ENCODE results near the gene PTPRJ.

DNA sequence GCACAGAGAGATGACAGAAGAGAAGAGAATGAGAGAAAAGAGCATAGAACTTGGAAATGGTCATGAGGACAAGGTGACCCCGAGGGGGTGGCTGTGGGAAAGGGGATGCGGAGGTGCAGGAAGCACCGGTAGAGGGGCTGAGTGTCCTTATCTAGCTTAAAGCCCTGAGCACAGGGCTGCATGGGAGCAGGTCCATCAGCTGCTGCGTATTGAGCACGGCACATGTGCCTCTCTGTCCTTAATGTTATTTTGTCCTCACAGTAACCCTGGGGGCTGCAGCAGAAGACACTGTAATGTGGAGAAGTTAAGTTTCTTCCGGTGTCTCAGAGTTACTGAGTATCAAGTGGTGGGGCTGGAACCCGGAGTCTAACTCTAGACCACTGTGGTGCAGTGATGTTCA lies 141.9 kb downstream of the PTPRJ start:
- TF ChIP-seq EZH2 (IDR thresholded peaks at IDR 0.05; ENCODE audit: low read length, unreplicated experiment), result no peak
- TF ChIP-seq, protein P1, sequence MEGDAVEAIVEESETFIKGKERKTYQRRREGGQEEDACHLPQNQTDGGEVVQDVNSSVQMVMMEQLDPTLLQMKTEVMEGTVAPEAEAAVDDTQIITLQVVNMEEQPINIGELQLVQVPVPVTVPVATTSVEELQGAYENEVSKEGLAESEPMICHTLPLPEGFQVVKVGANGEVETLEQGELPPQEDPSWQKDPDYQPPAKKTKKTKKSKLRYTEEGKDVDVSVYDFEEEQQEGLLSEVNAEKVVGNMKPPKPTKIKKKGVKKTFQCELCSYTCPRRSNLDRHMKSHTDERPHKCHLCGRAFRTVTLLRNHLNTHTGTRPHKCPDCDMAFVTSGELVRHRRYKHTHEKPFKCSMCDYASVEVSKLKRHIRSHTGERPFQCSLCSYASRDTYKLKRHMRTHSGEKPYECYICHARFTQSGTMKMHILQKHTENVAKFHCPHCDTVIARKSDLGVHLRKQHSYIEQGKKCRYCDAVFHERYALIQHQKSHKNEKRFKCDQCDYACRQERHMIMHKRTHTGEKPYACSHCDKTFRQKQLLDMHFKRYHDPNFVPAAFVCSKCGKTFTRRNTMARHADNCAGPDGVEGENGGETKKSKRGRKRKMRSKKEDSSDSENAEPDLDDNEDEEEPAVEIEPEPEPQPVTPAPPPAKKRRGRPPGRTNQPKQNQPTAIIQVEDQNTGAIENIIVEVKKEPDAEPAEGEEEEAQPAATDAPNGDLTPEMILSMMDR (conservative IDR thresholded peaks at IDR 0.05; ENCODE audit: low read depth, low read length), result no peak
